ENCODE data around the gene KRTAP10-9. TPM values are rescaled to one million over a fixed set of nuclear protein-coding genes. Genes with fewer than 3 reads are reported as not detected.

The KRTAP10-9 gene
- polyA plus RNA-seq, 1 of the 3 experiments (the other 2 are of a cell fraction) = not detected

- no peak for TF ChIP-seq MXI1 (IDR thresholded peaks at IDR 0.05; ENCODE audit: low read depth, low read length)
- no peak for TF ChIP-seq SMC3 (IDR thresholded peaks at IDR 0.05; ENCODE audit: low read depth, low read length)
These were observed 23.6 kb upstream of the KRTAP10-9 start (continued) for GRCh38 chr21:44603109-44603875.

- ChIA-PET POLR2A (no interaction called here), CTCF (no interaction called here)
- Histone ChIP-seq H3K9ac (no peak overlapping the region), H3K79me2 (ENCODE audit: insufficient read depth) (no peaks in the 10 kb centered on the region), H4K20me1 (ENCODE audit: insufficient read depth) (no peaks in the 10 kb centered on the region), H3K27me3 (ENCODE audit: insufficient read depth) (peaks cover 10% of the 10 kb centered on the region; the same call in 1 of the 2 replicates), H3K9me2 (no peaks in the 10 kb centered on the region), H3K4me3 (ENCODE audit: low read depth in 2 of 2, low read length in 1 of 2) (no peak overlapping the region), H3K36me3 (replicated peaks in 1 of 2; ENCODE audit: control insufficient read depth in 1 of 2, insufficient read depth in 2 of 2, low read length in 1 of 2) (no peaks in the 10 kb centered on the region), H2AFZ (ENCODE audit: low read depth) (no peak overlapping the region), H3K9me3 (no peaks in the 10 kb centered on the region), H3F3A (replicated peaks; ENCODE audit: insufficient read depth) (no peaks in the 10 kb centered on the region), H3K4me2 (no peak overlapping the region), H3K27ac (ENCODE audit: low read depth in 2 of 2, low read length in 1 of 2) (no peak overlapping the region), H3K4me1 (ENCODE audit: control insufficient read depth in 1 of 2, insufficient read depth in 2 of 2, low read depth in 1 of 2, low read length in 1 of 2) (no peaks in the 10 kb centered on the region; a peak in 1 of 4 replicates)
- 8% methylated on average over 8 of the region's 8 CpGs for WGBS (ENCODE audit: low lambda C conversion rate)
- no peak for DNase-seq
- no peak for TF ChIP-seq RCOR1 (IDR thresholded peaks at IDR 0.05; ENCODE audit: low read length)
- TF ChIP-seq ZBTB33 (IDR thresholded peaks at IDR 0.05; ENCODE audit: borderline replicate concordance, low read depth) = no peak
- TF ChIP-seq NFIC (IDR thresholded peaks at IDR 0.05; ENCODE audit: borderline replicate concordance) = no peak
- TF ChIP-seq GABPA (IDR thresholded peaks at IDR 0.05; ENCODE audit: low read depth) = no peak
- no peak for TF ChIP-seq EZH2phosphoT487 (IDR thresholded peaks at IDR 0.05; ENCODE audit: borderline replicate concordance, low read depth)
These were observed 23.0 kb upstream of the KRTAP10-9 start for GRCh38 chr21:44603911-44604310.

GRCh38 chr21:44606495-44606894 lies 20.4 kb upstream of the KRTAP10-9 start:
- H3K27me3 ChIP-seq (ENCODE audit: insufficient read depth) = peaks cover 8% of the 10 kb centered on the region; the same call in 1 of the 2 replicates
- POLR2A ChIA-PET = no interaction called here
- TF ChIP-seq USF2 (IDR thresholded peaks at IDR 0.05; ENCODE audit: borderline replicate concordance, low read depth, low read length) = no peak
- no peak for TF ChIP-seq GABPA (IDR thresholded peaks at IDR 0.05; ENCODE audit: low read depth)
- no peak for TF ChIP-seq RXRA (IDR thresholded peaks at IDR 0.05; ENCODE audit: borderline replicate concordance, low read depth)
- TF ChIP-seq RFX5 (IDR thresholded peaks at IDR 0.05; ENCODE audit: low read length) = no peak
- no peak for TF ChIP-seq YY1 (IDR thresholded peaks at IDR 0.05; ENCODE audit: low read depth)
- no peak for TF ChIP-seq PBX3 (IDR thresholded peaks at IDR 0.05)
- no peak for TF ChIP-seq FOSL2 (IDR thresholded peaks at IDR 0.05; ENCODE audit: borderline replicate concordance, low read depth)
- no peak for TF ChIP-seq MAX (IDR thresholded peaks at IDR 0.05; ENCODE audit: low read depth)
- no peak for TF ChIP-seq TAF1 (IDR thresholded peaks at IDR 0.05; ENCODE audit: borderline replicate concordance, low read depth, low read length)
- TF ChIP-seq CTCF (IDR thresholded peaks at IDR 0.05) = no peak
- no peak for TF ChIP-seq SMC3 (IDR thresholded peaks at IDR 0.05; ENCODE audit: low read depth, low read length)
- no peak for TF ChIP-seq ZBTB33 (IDR thresholded peaks at IDR 0.05; ENCODE audit: borderline replicate concordance, low read depth)

More at GRCh38 chr21:44606495-44606894, 20.4 kb upstream of the KRTAP10-9 start:
- Histone ChIP-seq H3K27ac (ENCODE audit: low read depth in 2 of 2, low read length in 1 of 2) (no peak overlapping the region), H3K9me3 (no peaks in the 10 kb centered on the region), H3K79me2 (ENCODE audit: insufficient read depth) (no peaks in the 10 kb centered on the region), H4K20me1 (ENCODE audit: insufficient read depth) (no peaks in the 10 kb centered on the region), H3K9me2 (no peaks in the 10 kb centered on the region), H3K36me3 (replicated peaks in 1 of 2; ENCODE audit: control insufficient read depth in 1 of 2, insufficient read depth in 2 of 2, low read length in 1 of 2) (no peaks in the 10 kb centered on the region), H3K4me2 (no peak overlapping the region), H3F3A (replicated peaks; ENCODE audit: insufficient read depth) (no peaks in the 10 kb centered on the region), H3K4me1 (ENCODE audit: control insufficient read depth in 1 of 2, insufficient read depth in 2 of 2, low read depth in 1 of 2, low read length in 1 of 2) (no peaks in the 10 kb centered on the region; a peak in 1 of 4 replicates), H3K9ac (no peak overlapping the region), H2AFZ (ENCODE audit: low read depth) (no peak overlapping the region), H3K4me3 (ENCODE audit: low read depth in 2 of 2, low read length in 1 of 2) (no peak overlapping the region)
- CTCF ChIA-PET = no interaction called here
- DNase-seq = no peak
- 42% methylated on average over 4 of the region's 4 CpGs for WGBS (ENCODE audit: low lambda C conversion rate)
